ENCODE data around the gene DOK7. TPM values are rescaled to one million over a fixed set of nuclear protein-coding genes. Genes with fewer than 3 reads are reported as not detected.

DOK7 gene
- total RNA-seq, 1 donor from 2014 or later, result 33.5 TPM

DNA sequence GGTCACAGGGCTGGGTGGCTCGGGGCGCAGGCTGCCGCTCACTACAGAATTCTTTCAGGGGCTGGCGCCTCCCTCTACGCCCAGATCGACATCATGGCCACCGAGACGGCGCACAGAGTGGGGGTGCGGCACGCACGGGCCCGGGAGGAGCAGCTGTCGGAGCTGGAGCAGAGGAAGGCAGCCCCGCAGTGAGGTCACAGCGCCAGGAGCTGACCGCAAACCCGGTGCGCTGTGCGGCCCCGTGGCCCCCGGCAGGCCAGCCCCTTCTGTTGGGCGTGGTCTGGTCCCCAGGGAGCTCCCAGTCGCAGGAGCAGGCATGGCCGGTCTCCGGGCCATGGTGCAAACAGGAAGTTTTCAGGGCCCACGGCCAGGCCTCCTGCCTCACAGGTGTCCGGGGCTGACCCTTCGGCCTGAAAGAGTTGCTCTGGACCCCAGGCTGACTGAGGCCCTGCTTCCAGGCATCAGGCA is 37.6 kb downstream of the DOK7 start:
- Histone ChIP-seq H3K27ac (no peak overlapping the region), H3K27me3 (no peaks in the 10 kb centered on the region), H3K36me3 (peaks cover 25 to 54% of the 10 kb centered on the region in 2 donors), H3K4me3 (no peak overlapping the region), H3K9me3 (no peaks in the 10 kb centered on the region), H3K4me1 (no peaks in the 10 kb centered on the region)
- TF ChIP-seq, protein P1, sequence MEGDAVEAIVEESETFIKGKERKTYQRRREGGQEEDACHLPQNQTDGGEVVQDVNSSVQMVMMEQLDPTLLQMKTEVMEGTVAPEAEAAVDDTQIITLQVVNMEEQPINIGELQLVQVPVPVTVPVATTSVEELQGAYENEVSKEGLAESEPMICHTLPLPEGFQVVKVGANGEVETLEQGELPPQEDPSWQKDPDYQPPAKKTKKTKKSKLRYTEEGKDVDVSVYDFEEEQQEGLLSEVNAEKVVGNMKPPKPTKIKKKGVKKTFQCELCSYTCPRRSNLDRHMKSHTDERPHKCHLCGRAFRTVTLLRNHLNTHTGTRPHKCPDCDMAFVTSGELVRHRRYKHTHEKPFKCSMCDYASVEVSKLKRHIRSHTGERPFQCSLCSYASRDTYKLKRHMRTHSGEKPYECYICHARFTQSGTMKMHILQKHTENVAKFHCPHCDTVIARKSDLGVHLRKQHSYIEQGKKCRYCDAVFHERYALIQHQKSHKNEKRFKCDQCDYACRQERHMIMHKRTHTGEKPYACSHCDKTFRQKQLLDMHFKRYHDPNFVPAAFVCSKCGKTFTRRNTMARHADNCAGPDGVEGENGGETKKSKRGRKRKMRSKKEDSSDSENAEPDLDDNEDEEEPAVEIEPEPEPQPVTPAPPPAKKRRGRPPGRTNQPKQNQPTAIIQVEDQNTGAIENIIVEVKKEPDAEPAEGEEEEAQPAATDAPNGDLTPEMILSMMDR (IDR thresholded peaks at IDR 0.05), result no peak
- DNase-seq (ENCODE audit: low spot score in 2 of 2), result no peak
- intact Hi-C loops (cut with DNase I), result no loop called here

DNA sequence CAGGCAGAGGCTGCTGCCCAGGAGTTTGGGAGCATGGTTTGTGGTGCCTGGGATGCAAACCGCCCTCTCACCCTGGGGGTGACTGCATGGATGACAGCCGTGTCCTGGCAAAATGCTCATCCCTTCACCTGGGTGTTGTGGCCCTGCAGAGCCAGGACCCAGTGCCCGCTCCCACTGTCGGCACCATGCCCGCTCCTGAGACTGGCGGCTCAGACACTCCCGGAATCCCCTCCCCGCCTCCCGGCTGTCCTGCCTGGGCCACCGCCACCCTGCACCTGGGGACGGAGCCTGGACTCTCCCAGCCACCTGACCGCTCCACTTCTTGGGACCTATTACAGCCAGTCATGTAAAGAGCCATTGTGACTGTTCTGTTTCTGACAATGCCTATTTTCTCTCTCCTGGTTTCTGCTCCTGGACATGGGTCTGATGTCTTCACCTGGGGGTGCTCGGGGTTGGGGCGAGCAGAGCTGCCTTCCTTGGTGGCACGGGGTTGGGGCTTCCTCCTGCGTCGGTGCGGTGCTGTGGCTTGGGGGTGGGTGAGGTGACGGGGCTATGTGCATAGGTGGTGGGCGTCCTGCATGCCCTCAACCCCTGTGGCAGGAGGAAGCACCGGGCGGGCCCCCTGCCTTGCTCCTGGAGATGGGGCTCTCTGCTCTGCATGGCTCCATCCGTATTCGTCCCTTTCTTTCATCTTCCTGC is 38.2 kb downstream of the DOK7 start:
- H3K27ac ChIP-seq, result no peak overlapping the region
- H3K9me3 ChIP-seq, result no peaks in the 10 kb centered on the region
- no peak overlapping the region for H3K4me3 ChIP-seq
- TF ChIP-seq, protein P1 (IDR thresholded peaks at IDR 0.05), result no peak
- H3K27me3 ChIP-seq, result no peaks in the 10 kb centered on the region
- DNase-seq (ENCODE audit: low spot score in 2 of 2), result no peak
- H3K4me1 ChIP-seq, result no peaks in the 10 kb centered on the region
- peaks cover 29 to 61% of the 10 kb centered on the region in 2 donors for H3K36me3 ChIP-seq
- intact Hi-C loops (cut with DNase I), result no loop called here

DNA sequence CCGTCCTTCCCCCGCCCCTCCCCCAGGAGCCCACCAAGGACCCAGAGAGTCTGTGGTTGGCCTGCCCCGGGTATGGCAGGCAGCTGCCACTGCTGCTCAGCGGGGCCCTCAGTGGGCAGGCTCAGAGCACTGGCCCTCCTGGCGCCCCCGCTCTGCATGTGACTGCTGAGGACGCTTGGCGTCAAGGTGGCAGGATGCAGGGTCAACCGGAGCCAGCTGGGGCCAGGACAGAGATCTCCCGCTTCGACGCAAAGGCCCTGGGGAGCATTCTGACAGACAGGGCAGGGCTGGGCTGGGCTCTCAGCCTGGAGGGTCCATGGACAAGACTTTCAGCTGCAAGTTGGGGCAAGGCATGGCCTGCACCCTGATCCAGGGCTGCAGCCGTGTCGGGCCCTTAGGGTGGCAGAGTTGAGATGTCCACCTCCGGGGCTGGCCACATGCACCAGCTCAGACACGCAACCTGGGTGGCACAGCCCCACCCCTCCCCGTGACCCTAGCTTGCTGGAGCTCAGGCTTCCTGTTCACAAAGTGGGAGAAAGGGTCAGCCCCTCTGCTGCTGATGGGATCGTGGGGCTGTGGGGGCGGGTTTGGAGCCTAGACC is 38.8 kb downstream of the DOK7 start:
- intact Hi-C loops (cut with DNase I), result no loop called here
- H3K36me3 ChIP-seq, result peaks cover 34 to 67% of the 10 kb centered on the region in 2 donors
- TF ChIP-seq, protein P1 (IDR thresholded peaks at IDR 0.05), result no peak

DNA sequence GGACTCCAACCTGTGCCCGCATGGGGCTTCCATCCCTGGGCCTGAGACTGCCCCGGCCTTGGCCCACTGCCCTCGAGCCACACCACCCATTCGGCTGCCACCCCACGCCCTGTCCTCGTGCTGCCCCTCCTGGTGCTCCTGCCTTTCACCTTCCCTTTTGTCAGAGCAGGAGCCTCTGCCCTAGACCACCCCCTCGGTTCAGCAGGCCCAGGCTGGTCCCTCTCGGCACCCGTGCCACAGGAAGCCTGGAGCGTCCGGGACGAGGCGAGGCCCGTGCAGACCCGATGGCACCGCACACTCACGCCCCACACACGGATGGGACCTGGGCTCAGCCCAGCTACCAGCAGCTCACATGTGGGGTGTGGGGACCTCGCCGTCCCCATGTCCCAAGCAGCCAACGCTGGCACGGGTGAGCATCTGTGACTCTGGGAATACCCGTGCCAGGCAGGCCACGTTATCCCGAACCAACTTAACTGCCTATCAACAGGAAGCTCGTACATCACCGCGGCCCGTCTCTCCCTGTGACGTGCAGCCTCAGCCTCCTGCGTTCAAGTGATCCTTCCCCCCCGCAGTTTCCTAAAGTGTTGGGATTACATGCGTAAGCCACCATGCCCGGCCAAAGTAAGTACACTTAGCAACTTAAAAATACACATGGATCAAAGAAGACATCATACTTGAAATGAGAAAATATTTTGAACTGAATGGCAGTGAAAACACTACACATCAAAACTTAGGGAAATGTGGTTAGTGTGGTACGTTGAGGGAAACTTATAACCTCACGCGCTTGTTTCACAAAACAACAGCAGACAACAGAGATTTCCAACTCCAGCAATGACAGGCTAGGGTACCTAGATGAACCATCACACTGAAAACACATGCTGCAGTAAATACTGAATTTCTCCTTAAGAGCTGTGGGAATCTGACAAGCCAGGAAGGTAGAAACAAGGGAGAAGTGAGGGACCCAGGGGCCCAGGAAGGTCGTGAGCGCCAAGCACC is 40.1 kb downstream of the DOK7 start:
- Histone ChIP-seq H3K27me3 (no peaks in the 10 kb centered on the region), H3K9me3 (no peaks in the 10 kb centered on the region), H3K36me3 (peaks cover 40 to 79% of the 10 kb centered on the region in 2 donors), H3K4me3 (no peak overlapping the region), H3K27ac (no peak overlapping the region), H3K4me1 (no peaks in the 10 kb centered on the region)
- TF ChIP-seq, protein P1 (IDR thresholded peaks at IDR 0.05), result no peak
- DNase-seq (ENCODE audit: low spot score in 2 of 2), result no peak
- intact Hi-C loops (cut with DNase I), result no loop called here

More for the DNA sequence above, 38.8 kb downstream of the DOK7 start:
- no peak for DNase-seq (ENCODE audit: low spot score in 2 of 2)
- Histone ChIP-seq H3K9me3 (no peaks in the 10 kb centered on the region), H3K27me3 (no peaks in the 10 kb centered on the region), H3K4me1 (no peaks in the 10 kb centered on the region), H3K27ac (no peak overlapping the region), H3K4me3 (no peak overlapping the region)

DNA sequence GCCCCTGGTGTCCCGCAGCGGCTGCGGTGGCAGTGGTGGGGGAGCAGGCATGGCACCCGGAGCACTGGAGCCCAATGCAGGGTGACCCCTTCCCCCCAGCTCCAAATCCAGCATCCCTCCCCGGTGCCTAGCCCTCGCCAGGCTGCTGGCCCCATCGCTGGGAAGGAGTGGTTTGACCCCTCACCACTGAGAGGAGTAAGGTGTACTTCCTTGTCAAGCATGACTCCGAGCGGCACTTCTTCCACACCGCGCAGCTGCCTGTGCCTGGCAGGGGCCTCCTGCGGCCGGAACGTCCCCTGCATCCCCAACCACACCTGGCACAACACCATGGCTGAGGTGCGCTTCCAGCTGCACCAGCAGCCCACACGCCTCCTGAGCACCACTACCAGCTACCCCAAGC is 42.1 kb downstream of the DOK7 start:
- DNase-seq (ENCODE audit: low spot score in 2 of 2), result no peak
- intact Hi-C loops (cut with DNase I), result no loop called here
- Histone ChIP-seq H3K4me1 (no peaks in the 10 kb centered on the region), H3K27ac (no peak overlapping the region), H3K4me3 (no peak overlapping the region), H3K36me3 (peaks cover 54 to 88% of the 10 kb centered on the region in 2 donors), H3K9me3 (no peaks in the 10 kb centered on the region), H3K27me3 (no peaks in the 10 kb centered on the region)
- TF ChIP-seq, protein P1 (IDR thresholded peaks at IDR 0.05), result no peak

Data from ascending aorta (tissue), 2 donors.